Neural cell (in vitro differentiated cells): ENCODE results near the gene NBEA.

ENCODE experiments used
- CTCF ChIP-seq: fragments of 450-650 bp; IDR thresholded peaks from 2 replicates; pipeline ENCODE4 v1.5.1; 2014; ENCODE audit warnings: antibody characterized with exemption, mild to moderate bottlenecking, moderate library complexity; ENCODE audit not compliant: poor library complexity, severe bottlenecking
- EP300 ChIP-seq: fragments of 450-650 bp; conservative IDR thresholded peaks from 2 replicates; pipeline ENCODE4 v1.6.1; 2014; ENCODE audit warnings: antibody characterized with exemption, mild to moderate bottlenecking, moderate library complexity; ENCODE audit not compliant: poor library complexity, severe bottlenecking
- MXI1 ChIP-seq: fragments of 450-650 bp; conservative IDR thresholded peaks from 2 replicates; pipeline ENCODE4 v1.6.1; 2014; ENCODE audit warnings: antibody characterized with exemption, mild to moderate bottlenecking; ENCODE audit not compliant: poor library complexity, severe bottlenecking
- POLR2AphosphoS5 ChIP-seq: IDR thresholded peaks from 2 replicates; pipeline ENCODE4 v1.6.1; 2012

- TF ChIP-seq MXI1 (no peak), EP300 (no peak), CTCF (no peak), POLR2AphosphoS5 (no peak)
Measured at GRCh38 chr13:35457258-35457657, 515.2 kb downstream of the NBEA start.
